RWPE2 (cell line): ENCODE measurements around the gene PMEPA1.

Experiments used
- ATAC-seq: fragments of 200-7000 bp; cut with Tn5 transposase; 3 replicates; pipeline ENCODE4 v1.9.1; 2021; ENCODE audit warnings: low read depth
- DNase-seq: peaks from one replicate; pipeline ENCODE4 v3.0.0-alpha.2; 2020; ENCODE audit warnings: low spot score
- H3K27ac ChIP-seq: fragments of 450-650 bp; 2 replicates; pipeline ENCODE4 v1.5.1; 2017; ENCODE audit warnings: mild to moderate bottlenecking; ENCODE audit not compliant: poor library complexity, severe bottlenecking
- H3K27me3 ChIP-seq: fragments of 250-450 bp; sonication (Bioruptor Pico); 2 replicates; pipeline ENCODE4 v1.5.1; 2021; ENCODE audit warnings: mild to moderate bottlenecking, moderate library complexity; ENCODE audit not compliant: insufficient read depth, poor library complexity, severe bottlenecking
- H3K36me3 ChIP-seq: fragments of 250-450 bp; sonication (Bioruptor Pico); 2 replicates; pipeline ENCODE4 v1.5.1; 2020; ENCODE audit warnings: low read depth, mild to moderate bottlenecking, moderate library complexity
- H3K4me1 ChIP-seq: fragments of 250-450 bp; sonication (Bioruptor Pico); 2 replicates; pipeline ENCODE4 v1.5.1; 2021; ENCODE audit warnings: mild to moderate bottlenecking, moderate library complexity; ENCODE audit not compliant: insufficient read depth, poor library complexity, severe bottlenecking
- H3K4me3 ChIP-seq: fragments of 250-450 bp; sonication (Bioruptor Pico); 2 replicates; pipeline ENCODE4 v1.5.1; 2021; ENCODE audit warnings: mild to moderate bottlenecking, moderate library complexity; ENCODE audit not compliant: severe bottlenecking
- H3K9me3 ChIP-seq: fragments of 250-450 bp; sonication (Bioruptor Pico); 2 replicates; pipeline ENCODE4 v1.5.1; 2021; ENCODE audit warnings: mild to moderate bottlenecking, moderate library complexity; ENCODE audit not compliant: severe bottlenecking
- TF ChIP-seq, protein P1 (sequence below): fragments of 450-650 bp; IDR thresholded peaks from one replicate; pipeline ENCODE4 v1.5.1; 2017; ENCODE audit warnings: mild to moderate bottlenecking, moderate library complexity; ENCODE audit not compliant: poor library complexity, severe bottlenecking

The PMEPA1 gene

DNA sequence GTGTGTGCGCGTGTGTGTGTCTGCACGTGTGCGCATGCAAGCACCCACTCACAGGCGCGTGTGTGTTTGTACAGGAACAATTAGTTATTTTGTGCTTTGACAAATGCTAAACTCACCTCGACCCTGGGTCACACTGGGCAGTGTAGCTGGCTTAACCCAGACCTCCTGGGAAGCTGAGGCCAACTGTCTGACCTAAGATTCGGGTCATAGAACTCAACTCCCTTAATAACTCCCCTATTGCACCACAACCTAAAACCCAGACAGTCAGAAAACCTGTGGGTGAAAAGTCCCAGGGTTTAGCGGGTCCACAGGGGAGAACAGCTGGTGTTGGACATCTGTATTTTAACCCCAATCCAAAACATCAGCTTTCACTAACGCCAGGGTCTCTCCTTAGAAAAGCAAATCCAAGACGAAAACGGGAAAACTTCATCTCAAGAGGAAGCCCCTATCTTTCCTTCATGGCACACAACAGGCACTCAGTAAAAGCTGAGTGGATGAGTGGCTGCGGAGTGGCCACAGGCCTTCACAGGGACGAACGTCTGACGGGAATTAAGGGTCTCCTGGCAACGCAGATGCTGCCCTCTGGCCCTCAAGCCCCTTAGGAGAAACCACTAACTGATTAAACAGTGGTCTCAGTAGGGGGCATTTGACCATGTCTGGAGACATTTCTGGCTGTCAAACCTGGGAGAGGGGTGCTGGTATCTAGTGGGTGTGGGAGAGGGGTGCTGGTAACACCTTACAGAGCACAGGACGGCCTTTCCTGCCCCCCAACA is 4.5 kb downstream of the PMEPA1 start:
- Histone ChIP-seq H3K4me1 (peaks cover 70% of the 10 kb centered on the region), H3K27ac (peak overlapping the region; percentile 100), H3K36me3 (peaks cover 81% of the 10 kb centered on the region), H3K4me3 (peak overlapping the region; percentile 85), H3K9me3 (no peaks in the 10 kb centered on the region), H3K27me3 (no peaks in the 10 kb centered on the region)
- ATAC-seq (no peak), DNase-seq (no peak)
- TF ChIP-seq, protein P1, sequence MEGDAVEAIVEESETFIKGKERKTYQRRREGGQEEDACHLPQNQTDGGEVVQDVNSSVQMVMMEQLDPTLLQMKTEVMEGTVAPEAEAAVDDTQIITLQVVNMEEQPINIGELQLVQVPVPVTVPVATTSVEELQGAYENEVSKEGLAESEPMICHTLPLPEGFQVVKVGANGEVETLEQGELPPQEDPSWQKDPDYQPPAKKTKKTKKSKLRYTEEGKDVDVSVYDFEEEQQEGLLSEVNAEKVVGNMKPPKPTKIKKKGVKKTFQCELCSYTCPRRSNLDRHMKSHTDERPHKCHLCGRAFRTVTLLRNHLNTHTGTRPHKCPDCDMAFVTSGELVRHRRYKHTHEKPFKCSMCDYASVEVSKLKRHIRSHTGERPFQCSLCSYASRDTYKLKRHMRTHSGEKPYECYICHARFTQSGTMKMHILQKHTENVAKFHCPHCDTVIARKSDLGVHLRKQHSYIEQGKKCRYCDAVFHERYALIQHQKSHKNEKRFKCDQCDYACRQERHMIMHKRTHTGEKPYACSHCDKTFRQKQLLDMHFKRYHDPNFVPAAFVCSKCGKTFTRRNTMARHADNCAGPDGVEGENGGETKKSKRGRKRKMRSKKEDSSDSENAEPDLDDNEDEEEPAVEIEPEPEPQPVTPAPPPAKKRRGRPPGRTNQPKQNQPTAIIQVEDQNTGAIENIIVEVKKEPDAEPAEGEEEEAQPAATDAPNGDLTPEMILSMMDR, result no peak

GRCh38 chr20:57704245-57704644 is 5.6 kb downstream of the PMEPA1 start:
- H3K36me3 ChIP-seq, result peaks cover 92% of the 10 kb centered on the region
- TF ChIP-seq, protein P1, result no peak
- DNase-seq (no peak), ATAC-seq (no peak)
- no peaks in the 10 kb centered on the region for H3K9me3 ChIP-seq
- no peaks in the 10 kb centered on the region for H3K27me3 ChIP-seq
- H3K4me3 ChIP-seq, result no peak overlapping the region
- H3K27ac ChIP-seq, result peak overlapping the region; percentile 100
- H3K4me1 ChIP-seq, result peaks cover 80% of the 10 kb centered on the region

GRCh38 chr20:57703013-57703412 is 6.8 kb downstream of the PMEPA1 start:
- Histone ChIP-seq H3K36me3 (peaks cover 84% of the 10 kb centered on the region), H3K27me3 (no peaks in the 10 kb centered on the region), H3K4me3 (no peak overlapping the region), H3K9me3 (no peaks in the 10 kb centered on the region), H3K4me1 (peaks cover 89% of the 10 kb centered on the region), H3K27ac (peak overlapping the region; percentile 100)
- no peak for DNase-seq
- ATAC-seq, result no peak
- TF ChIP-seq, protein P1, result no peak

GRCh38 chr20:57702521-57702920 is 7.3 kb downstream of the PMEPA1 start:
- peak overlapping the region; percentile 100 for H3K27ac ChIP-seq
- no peak for ATAC-seq
- H3K27me3 ChIP-seq, result no peaks in the 10 kb centered on the region
- no peak overlapping the region for H3K4me3 ChIP-seq
- TF ChIP-seq, protein P1, result no peak
- no peaks in the 10 kb centered on the region for H3K9me3 ChIP-seq
- H3K4me1 ChIP-seq, result peaks cover 94% of the 10 kb centered on the region
- peaks cover 83% of the 10 kb centered on the region for H3K36me3 ChIP-seq
- no peak for DNase-seq

GRCh38 chr20:57702091-57702490 is 7.7 kb downstream of the PMEPA1 start:
- no peak for DNase-seq
- peaks cover 83% of the 10 kb centered on the region for H3K36me3 ChIP-seq
- TF ChIP-seq, protein P1, result no peak
- H3K4me3 ChIP-seq, result no peak overlapping the region
- H3K27ac ChIP-seq, result peak overlapping the region; percentile 100
- H3K27me3 ChIP-seq, result no peaks in the 10 kb centered on the region
- H3K9me3 ChIP-seq, result no peaks in the 10 kb centered on the region
- peaks cover 96% of the 10 kb centered on the region for H3K4me1 ChIP-seq
- no peak for ATAC-seq
